ENCODE measurements around the gene TNNC1. TPM values are rescaled to one million over a fixed set of nuclear protein-coding genes. Genes with fewer than 3 reads are reported as not detected.

TNNC1 gene
- total and polyA plus RNA-seq, 10 of the 15 experiments (the other 5 are each of a cell fraction or from before 2014, with no cell fraction given): 0.13 to 1.3 (median 0.53) TPM; not detected in 2

DNA sequence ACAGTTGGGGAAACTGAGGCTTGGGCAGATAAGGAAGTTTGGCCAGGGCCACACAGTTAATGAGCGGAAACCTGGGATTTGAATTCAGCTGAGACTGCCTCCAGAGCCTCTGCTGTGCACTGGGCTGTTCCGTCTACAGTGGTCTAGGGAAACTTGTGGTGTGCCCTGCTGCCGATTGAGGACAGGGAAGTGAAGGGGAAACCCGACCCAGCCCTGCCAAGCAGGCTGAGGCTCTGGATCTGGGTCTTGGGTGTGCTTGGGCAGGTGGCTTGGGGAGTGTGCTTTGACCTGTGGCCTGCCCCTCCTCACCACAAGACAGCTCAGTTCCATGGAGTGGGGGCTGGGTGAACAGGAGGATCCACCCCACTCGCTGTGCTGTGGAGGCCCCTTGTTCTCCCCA lies 19.2 kb upstream of the TNNC1 start:
- POLR2A ChIA-PET: interaction anchor here (1.5 kb wide), 1 partner anchor 11 kb away, joined by 4 read pairs; no protein-coding TSS in a partner anchor
- TF ChIP-seq, protein P1, sequence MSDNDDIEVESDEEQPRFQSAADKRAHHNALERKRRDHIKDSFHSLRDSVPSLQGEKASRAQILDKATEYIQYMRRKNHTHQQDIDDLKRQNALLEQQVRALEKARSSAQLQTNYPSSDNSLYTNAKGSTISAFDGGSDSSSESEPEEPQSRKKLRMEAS (IDR thresholded peaks at IDR 0.05; ENCODE audit: low read depth, low read length): no peak
- TF ChIP-seq NRF1 (conservative IDR thresholded peaks at IDR 0.05; ENCODE audit: low read depth, low read length) (no peak), HDAC2 (IDR thresholded peaks at IDR 0.05) (no peak), PML (IDR thresholded peaks at IDR 0.05; ENCODE audit: low read length) (no peak), YY1 (IDR thresholded peaks at IDR 0.05; ENCODE audit: low read depth, low read length) (no peak)
- TF ChIP-seq, protein P2, sequence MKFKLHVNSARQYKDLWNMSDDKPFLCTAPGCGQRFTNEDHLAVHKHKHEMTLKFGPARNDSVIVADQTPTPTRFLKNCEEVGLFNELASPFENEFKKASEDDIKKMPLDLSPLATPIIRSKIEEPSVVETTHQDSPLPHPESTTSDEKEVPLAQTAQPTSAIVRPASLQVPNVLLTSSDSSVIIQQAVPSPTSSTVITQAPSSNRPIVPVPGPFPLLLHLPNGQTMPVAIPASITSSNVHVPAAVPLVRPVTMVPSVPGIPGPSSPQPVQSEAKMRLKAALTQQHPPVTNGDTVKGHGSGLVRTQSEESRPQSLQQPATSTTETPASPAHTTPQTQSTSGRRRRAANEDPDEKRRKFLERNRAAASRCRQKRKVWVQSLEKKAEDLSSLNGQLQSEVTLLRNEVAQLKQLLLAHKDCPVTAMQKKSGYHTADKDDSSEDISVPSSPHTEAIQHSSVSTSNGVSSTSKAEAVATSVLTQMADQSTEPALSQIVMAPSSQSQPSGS (IDR thresholded peaks at IDR 0.05; ENCODE audit: low read length): no peak

More for the DNA sequence above, 19.2 kb upstream of the TNNC1 start:
- SMC1A ChIA-PET (ENCODE audit: uncharacterized antibody, unreplicated experiment): no interaction called here
- no TSS peak for BruUV-seq (replicated peaks)
- in situ Hi-C loops (cut with MboI): no loop called here
- Histone ChIP-seq H3K36me3 (ENCODE audit: control insufficient read depth in 2 of 2, insufficient read depth in 2 of 2, low read length in 1 of 2) (peaks cover 21 to 31% of the 10 kb centered on the region in 2 experiments), H3K4me1 (ENCODE audit: control insufficient read depth, insufficient read depth, low read length) (no peaks in the 10 kb centered on the region), H3K79me2 (ENCODE audit: control insufficient read depth, insufficient read depth, low read length) (no peaks in the 10 kb centered on the region), H2AFZ (ENCODE audit: control insufficient read depth, low read depth, low read length) (no peak overlapping the region), H3K4me3 (no peak overlapping the region), H3K27ac (ENCODE audit: control insufficient read depth, insufficient read depth) (no peak overlapping the region), H3K4me2 (ENCODE audit: control insufficient read depth, insufficient read depth) (no peak overlapping the region), H3K27me3 (replicated peaks in 1 of 2; ENCODE audit: control insufficient read depth in 2 of 2, insufficient read depth in 2 of 2, low read length in 1 of 2) (no peaks in the 10 kb centered on the region), H3K9ac (ENCODE audit: control insufficient read depth, insufficient read depth, low read length) (no peak overlapping the region), H3K9me3 (replicated peaks; ENCODE audit: control insufficient read depth, insufficient read depth, low read length) (no peaks in the 10 kb centered on the region), H4K20me1 (ENCODE audit: control insufficient read depth, insufficient read depth) (no peaks in the 10 kb centered on the region)
- intact Hi-C loops (cut with micrococcal nuclease; ENCODE audit: unreplicated experiment): no loop called here
- DNase-seq (ENCODE audit: low read depth, low spot score): no peak
- ATAC-seq: no peak
- RAD21 ChIA-PET (ENCODE audit: unreplicated experiment): interaction anchor here (1.4 kb wide), 1 partner anchor 209 kb away, joined by 3 read pairs; no protein-coding TSS in a partner anchor
- no peak for FAIRE-seq
- CTCF ChIA-PET: no interaction called here
- 89% methylated on average over 5 of the region's 5 CpGs for WGBS (ENCODE audit: insufficient coverage, insufficient replicate concordance, low lambda C conversion rate, missing lambda C conversion rate)
